Activated T-helper 2 cell treated with anti-CD3 and anti-CD28 coated beads, Interferon-gamma antibody, Interleukin-2, Interleukin-4, amounts not matched to agents 10 μg/mL and 5 μg/mL and 100 μg/mL, durations not matched to agents 14 hours and 24 hours and 36 hours (primary cell): ENCODE data around the gene ADAM19. TPM values are rescaled to one million over a fixed set of nuclear protein-coding genes. Genes with fewer than 3 reads are reported as not detected.
A peak's percentile ranks its signal among the peaks of the same experiment; 100 is the strongest.
"Not testable (repeated sequence)": the region's sequence is repeated elsewhere in the genome, so short reads cannot be mapped to it uniquely, and the experiment has no call there.

ENCODE experiments used
- DNase-seq: peaks from one replicate; pipeline ENCODE4 v3.0.0; 2021; ENCODE audit warnings: low spot score
- H3K27ac Mint-ChIP-seq: one replicate; pipeline ENCODE4 v1.8.0; 2021; ENCODE audit warnings: mixed read lengths
- H3K27me3 Mint-ChIP-seq: one replicate; pipeline ENCODE4 v1.8.0; 2021; ENCODE audit warnings: low read depth, mixed read lengths
- H3K36me3 Mint-ChIP-seq: one replicate; pipeline ENCODE4 v1.8.0; 2021; ENCODE audit warnings: low read depth, mixed read lengths
- H3K4me1 Mint-ChIP-seq: one replicate; pipeline ENCODE4 v1.8.0; 2021; ENCODE audit warnings: low read depth, mixed read lengths
- H3K4me3 Mint-ChIP-seq: one replicate; pipeline ENCODE4 v1.8.0; 2021; ENCODE audit warnings: low read depth, mild to moderate bottlenecking, moderate library complexity, mixed read lengths
- H3K9me3 Mint-ChIP-seq: one replicate; pipeline ENCODE4 v1.8.0; 2021; ENCODE audit warnings: mixed read lengths
- intact Hi-C: fragments of 100-400 bp; cut with micrococcal nuclease; formaldehyde crosslinking; loops from one replicate; pipeline ENCODE4 v1.15.1; 2023
- total RNA-seq: library from RNA; stranded (reverse); gene quantifications from 2 replicates; pipeline ENCODE4 v1.2.3, GENCODE V29; 2022

Gene ADAM19
- total RNA-seq, 1 donor from 2014 or later, result 237 TPM

DNA sequence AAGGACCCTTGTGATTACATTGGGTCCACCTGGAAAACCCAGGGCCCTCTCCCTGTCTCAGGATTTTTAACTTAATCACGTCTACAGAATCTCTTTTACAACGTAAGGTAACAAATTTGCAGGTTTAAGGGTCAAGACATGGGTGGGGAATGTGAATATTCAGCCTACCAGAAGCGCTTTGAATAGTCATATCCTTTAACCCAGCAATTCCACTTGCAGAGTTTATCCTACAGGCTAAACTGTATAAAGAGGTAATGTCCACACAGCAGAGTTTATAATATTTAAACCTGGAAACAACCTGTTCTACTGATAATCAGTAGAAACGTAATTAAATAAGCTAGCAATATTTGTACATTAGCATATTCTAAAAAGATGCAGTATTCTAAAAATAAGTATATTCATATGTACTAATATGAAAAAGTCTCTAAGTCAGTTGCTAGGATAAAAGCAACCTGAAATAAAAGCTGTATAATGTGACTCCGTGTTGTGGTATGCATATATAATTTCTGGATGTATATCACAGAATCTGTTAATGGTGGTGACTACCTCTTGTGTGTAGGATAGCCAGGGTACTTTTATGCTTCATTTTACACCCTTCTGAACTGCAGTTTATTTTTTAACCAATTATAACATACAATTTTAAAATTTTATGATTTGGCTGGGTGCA, 129.7 kb downstream of the ADAM19 start:
- H3K27me3 Mint-ChIP-seq, result peaks cover 11% of the 10 kb centered on the region
- intact Hi-C loops, result no loop called here
- no peak overlapping the region for H3K27ac Mint-ChIP-seq
- DNase-seq, result no peak
- no peaks in the 10 kb centered on the region for H3K9me3 Mint-ChIP-seq
- no peaks in the 10 kb centered on the region for H3K4me1 Mint-ChIP-seq
- no peaks in the 10 kb centered on the region for H3K36me3 Mint-ChIP-seq
- no peak overlapping the region for H3K4me3 Mint-ChIP-seq

DNA sequence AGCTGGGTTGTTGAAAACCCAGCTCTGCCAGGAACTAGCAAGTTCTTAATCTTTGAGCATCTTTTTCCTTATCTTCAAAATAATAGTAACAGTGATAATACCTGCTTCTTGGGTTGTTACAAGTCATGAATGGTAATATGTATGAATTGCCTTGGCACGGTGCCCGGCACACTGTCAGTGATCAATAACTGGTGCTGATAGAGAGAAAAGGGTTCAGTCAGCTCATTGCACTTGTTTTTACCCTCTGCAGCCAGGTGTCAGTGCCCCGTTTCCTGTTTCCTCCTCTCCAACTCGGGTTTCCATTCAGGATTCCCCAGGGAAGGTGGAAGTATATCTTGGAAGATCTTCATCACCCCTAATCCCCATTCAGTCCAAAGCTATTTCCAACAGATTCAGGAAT, 131.4 kb downstream of the ADAM19 start:
- no peaks in the 10 kb centered on the region for H3K9me3 Mint-ChIP-seq
- no peak overlapping the region for H3K4me3 Mint-ChIP-seq
- H3K27me3 Mint-ChIP-seq, result peaks cover 11% of the 10 kb centered on the region
- H3K36me3 Mint-ChIP-seq, result no peaks in the 10 kb centered on the region
- intact Hi-C loops, result no loop called here
- no peaks in the 10 kb centered on the region for H3K4me1 Mint-ChIP-seq
- no peak overlapping the region for H3K27ac Mint-ChIP-seq
- no peak for DNase-seq

DNA sequence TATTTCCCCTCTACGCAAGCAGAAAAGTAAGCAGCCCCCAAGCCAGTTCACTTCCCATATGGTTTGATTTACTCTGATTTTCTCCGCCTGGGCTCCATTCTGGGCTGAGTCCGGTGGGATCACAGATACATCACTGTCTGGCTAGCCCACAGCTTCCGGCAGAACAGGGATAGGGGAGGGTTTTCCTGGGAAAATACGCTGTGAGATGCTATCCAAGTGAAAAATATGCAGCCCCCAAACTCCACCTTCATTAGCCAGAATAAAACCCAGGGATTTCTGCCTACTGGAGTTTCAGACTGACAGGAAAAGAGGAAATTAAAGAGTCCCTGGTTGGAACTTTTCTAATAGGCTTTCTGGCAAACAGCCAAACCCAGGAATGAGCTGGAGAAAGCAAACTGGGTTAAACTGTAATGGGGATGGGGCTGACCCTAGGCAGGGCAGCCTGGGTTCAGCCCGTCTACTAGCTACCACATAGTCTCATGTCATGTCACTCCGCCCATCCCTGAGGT, 132.5 kb downstream of the ADAM19 start:
- Mint-ChIP-seq H3K4me1 (no peaks in the 10 kb centered on the region), H3K27ac (no peak overlapping the region), H3K4me3 (no peak overlapping the region), H3K36me3 (no peaks in the 10 kb centered on the region), H3K9me3 (no peaks in the 10 kb centered on the region), H3K27me3 (peaks cover 11% of the 10 kb centered on the region)
- DNase-seq, result no peak
- intact Hi-C loops, result no loop called here

DNA sequence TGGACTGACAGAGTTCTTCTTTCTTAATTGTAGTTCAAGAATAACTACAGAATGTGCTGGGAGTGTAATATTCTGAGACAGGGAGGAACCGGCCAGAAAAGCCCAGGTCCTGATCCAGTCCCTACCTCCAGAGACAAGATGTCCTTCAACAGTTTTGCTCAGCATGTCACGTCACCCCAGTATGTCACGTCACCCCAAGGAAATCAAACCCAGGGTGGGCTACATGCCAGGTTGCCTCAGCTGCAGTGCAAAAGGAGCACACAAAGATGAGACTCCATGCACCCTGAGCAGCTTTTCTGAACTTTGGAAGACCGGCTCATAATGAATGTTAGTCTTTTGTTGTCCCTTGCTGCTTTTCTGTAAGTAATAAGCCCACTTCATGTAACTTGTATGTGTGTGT, 141.5 kb downstream of the ADAM19 start:
- DNase-seq, result no peak
- intact Hi-C loops, result no loop called here
- H3K9me3 Mint-ChIP-seq, result peaks cover 10% of the 10 kb centered on the region
- peaks cover 8% of the 10 kb centered on the region for H3K27me3 Mint-ChIP-seq
- H3K4me1 Mint-ChIP-seq, result peaks cover 12% of the 10 kb centered on the region
- H3K27ac Mint-ChIP-seq, result no peak overlapping the region
- H3K36me3 Mint-ChIP-seq, result peaks cover 5% of the 10 kb centered on the region
- H3K4me3 Mint-ChIP-seq, result no peak overlapping the region

DNA sequence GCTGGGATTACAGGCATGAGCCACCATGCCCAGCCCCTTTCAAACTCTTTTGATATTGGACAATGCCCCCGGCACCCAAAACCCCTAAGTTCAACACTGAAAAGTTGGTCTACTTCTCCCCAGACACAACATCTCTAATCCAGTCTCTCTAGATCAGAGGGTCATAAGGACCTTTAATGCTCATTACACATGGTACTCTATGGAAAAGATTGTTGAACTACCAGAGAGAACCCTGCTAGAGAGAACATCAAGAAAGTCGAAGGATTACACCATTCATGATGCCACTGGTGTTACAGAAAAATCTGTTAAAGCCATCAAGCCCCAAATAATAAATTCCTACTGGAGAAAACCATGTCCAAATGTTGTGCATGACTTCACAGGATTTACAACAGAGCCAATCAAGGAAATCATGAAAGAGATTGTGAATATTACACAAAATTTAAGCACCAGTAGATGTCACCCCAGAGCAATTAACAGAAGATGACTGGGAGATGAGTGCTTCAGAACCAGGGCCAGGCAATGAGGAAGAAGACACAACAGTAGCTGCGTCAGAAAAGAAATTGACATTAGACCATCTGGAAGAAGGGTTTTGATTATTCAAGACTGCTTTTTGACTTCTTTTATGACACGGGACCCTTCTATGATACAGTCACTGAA, 143.9 kb downstream of the ADAM19 start:
- Mint-ChIP-seq H3K27ac (no peak overlapping the region), H3K4me1 (peaks cover 12% of the 10 kb centered on the region), H3K4me3 (no peak overlapping the region), H3K36me3 (peaks cover 6% of the 10 kb centered on the region), H3K27me3 (peaks cover 28% of the 10 kb centered on the region), H3K9me3 (peaks cover 10% of the 10 kb centered on the region)
- intact Hi-C loops, result loop anchor here (1.0 to 2.0 kb wide), 4 partner anchors 33 to 312 kb away; partner anchors contain the start of gene LSM11
- DNase-seq, result peak; percentile 20

DNA sequence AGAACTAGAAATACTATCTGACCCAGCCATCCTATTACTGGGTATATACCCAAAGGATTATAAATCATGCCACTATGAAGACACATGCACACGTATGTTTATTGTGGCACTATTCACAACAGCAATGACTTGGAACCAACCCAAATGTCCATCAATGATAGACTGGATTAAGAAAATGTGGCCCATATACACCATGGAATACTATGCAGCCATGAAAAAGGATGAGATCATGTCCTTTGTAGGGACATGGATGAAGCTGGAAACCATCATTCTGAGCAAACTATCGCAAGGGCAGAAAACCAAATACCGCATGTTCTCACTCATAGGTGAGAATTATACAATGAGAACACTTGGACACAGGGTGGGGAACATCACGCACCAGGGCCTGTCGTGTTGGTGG, 145.7 kb downstream of the ADAM19 start:
- DNase-seq, H3K4me3 Mint-ChIP-seq, H3K27ac Mint-ChIP-seq, intact Hi-C loops, H3K9me3 Mint-ChIP-seq, H3K36me3 Mint-ChIP-seq: not testable (repeated sequence)
- Mint-ChIP-seq H3K4me1 (peaks cover 12% of the 10 kb centered on the region), H3K27me3 (peaks cover 33% of the 10 kb centered on the region)

Other genes with a start within 250 kb of the ADAM19 start
- gene NIPAL4, start 115.6 kb downstream of the ADAM19 start, total RNA-seq, result 1.9 and 2.1 TPM in 2 replicates
- gene SOX30, start 76.7 kb upstream of the ADAM19 start, total RNA-seq, result 0.11 TPM in 2 replicates
- gene C5orf52, start 95.8 kb upstream of the ADAM19 start, total RNA-seq, result 0.30 TPM in 1 of 2 replicates, not detected in the other
- gene THG1L, start 155.6 kb upstream of the ADAM19 start, total RNA-seq, result 28.8 and 29.3 TPM in 2 replicates
- gene LSM11, start 167.9 kb upstream of the ADAM19 start, total RNA-seq, result 8.7 and 8.9 TPM in 2 replicates